ENCODE measurements around the gene ERC1.
A peak's percentile ranks its signal among the peaks of the same experiment; 100 is the strongest.

ERC1 gene

DNA sequence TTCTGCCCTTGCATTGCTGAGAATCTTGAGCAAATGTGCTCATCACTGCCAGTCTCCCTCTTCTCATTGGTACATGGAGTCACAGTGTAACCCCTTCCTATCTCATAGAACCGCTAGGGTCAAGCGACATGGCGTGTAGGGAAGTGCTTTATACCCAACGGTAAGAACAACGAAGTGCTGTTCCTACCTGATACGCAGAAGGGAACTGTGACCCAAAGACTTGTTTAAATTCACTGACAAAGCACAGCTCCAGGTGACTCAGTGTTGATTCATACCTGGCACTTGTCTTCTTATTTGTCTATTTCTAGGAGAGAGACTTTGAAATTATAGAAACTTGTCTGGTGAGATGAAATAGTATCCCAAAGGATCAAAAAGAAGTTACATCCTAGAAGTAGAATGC lies 549.7 kb downstream of the ERC1 start:
- DNase-seq (ENCODE audit: low spot score): no peak

DNA sequence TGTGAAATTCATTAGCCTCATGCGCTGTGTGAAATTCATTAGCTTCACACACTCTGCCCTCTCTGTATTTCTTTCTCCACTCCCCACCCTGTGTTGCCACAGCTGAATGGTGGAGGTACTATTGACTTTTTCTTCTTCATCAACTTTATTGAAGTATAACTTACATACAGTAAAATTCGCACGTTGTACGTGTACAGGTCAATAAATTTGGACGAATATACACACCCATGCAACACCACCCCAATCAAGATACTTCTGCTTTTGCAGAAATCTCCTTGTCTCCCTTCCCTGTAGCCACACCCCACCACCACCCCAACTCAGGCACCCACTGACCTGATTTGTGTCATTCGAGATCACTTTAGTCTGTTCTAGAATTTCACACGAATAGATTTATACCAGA lies 551.6 kb downstream of the ERC1 start:
- no peak for DNase-seq (ENCODE audit: low spot score)

DNA sequence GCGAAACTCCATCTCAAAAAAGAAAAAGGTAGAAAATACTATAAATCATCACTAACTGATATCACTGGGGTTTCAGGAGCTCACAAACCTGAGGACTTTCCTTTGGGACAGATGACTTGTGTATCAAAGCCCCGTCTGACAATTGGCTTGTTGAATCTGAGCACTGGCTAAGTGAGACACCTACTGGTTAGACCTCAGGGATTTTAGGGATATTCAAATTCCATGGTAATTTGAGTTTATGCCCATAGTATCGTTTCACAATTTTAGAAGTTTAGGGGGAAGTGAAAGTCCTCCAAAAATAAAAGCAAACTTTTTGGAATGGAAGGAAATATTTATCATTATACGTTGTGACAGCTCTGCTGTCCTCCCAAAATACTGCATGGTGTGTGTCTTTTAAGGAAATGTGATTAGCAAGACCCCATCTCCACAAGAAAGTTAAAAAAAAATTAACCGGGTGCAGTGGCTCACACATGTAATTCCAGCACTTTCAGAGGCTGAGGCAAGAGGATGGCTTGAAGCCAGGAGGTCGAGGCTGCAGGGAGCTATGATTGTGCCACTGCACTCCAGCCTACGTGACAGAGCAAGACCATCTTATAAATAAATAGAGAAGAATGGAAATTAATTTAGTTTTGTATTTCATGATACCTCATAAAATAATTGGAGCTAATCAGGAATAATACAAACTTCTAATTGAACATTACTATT lies 554.1 kb downstream of the ERC1 start:
- DNase-seq (ENCODE audit: low spot score): peak; percentile 40

Data from NAMALWA (cell line).